GM21825 (cell line): Measurements from ENCODE around the gene KIF20B.

Source experiments
- ATAC-seq: cut with Tn5 transposase; IDR thresholded peaks from one replicate; pipeline ENCODE4 v1.9.1; 2021; ENCODE audit warnings: mild to moderate bottlenecking, moderate library complexity; ENCODE audit not compliant: unreplicated experiment

KIF20B gene

GRCh38 chr10:89701242-89702120 is at the start of gene KIF20B:
Gene KIF20B (plus strand): TSS chr10:89701590. CDS start chr10:89705295, 3,705 bp downstream.
- peak; percentile 98 for ATAC-seq

GRCh38 chr10:89651916-89652573 is 49.3 kb upstream of the KIF20B start:
- no peak for ATAC-seq

- ATAC-seq = no peak
Measured at GRCh38 chr10:89652806-89653370, 48.5 kb upstream of the KIF20B start.

- peak; percentile 62 for ATAC-seq
Measured at GRCh38 chr10:89653410-89653869, 48.0 kb upstream of the KIF20B start.

- ATAC-seq = no peak
Measured at GRCh38 chr10:89655722-89656121, 45.7 kb upstream of the KIF20B start.

GRCh38 chr10:89657302-89657701 is 44.1 kb upstream of the KIF20B start:
- ATAC-seq = no peak

- ATAC-seq = no peak
Measured at GRCh38 chr10:89659143-89660131, 42.0 kb upstream of the KIF20B start.

- no peak for ATAC-seq
Measured at GRCh38 chr10:89662596-89662995, 38.8 kb upstream of the KIF20B start.

GRCh38 chr10:89663144-89663543 is 38.2 kb upstream of the KIF20B start:
- ATAC-seq = no peak

- no peak for ATAC-seq
Measured at GRCh38 chr10:89664203-89664602, 37.2 kb upstream of the KIF20B start.

- no peak for ATAC-seq
Measured at GRCh38 chr10:89665302-89665701, 36.1 kb upstream of the KIF20B start.

GRCh38 chr10:89666138-89666537 is 35.3 kb upstream of the KIF20B start:
- ATAC-seq = no peak

GRCh38 chr10:89668386-89669071 is 32.9 kb upstream of the KIF20B start:
- ATAC-seq = no peak

- ATAC-seq = no peak
Measured at GRCh38 chr10:89669985-89670384, 31.4 kb upstream of the KIF20B start.

GRCh38 chr10:89670926-89671325 is 30.5 kb upstream of the KIF20B start:
- ATAC-seq = no peak

- no peak for ATAC-seq
Measured at GRCh38 chr10:89677341-89677740, 24.0 kb upstream of the KIF20B start.

GRCh38 chr10:89679986-89680385 is 21.4 kb upstream of the KIF20B start:
- no peak for ATAC-seq

- ATAC-seq = no peak
Measured at GRCh38 chr10:89683883-89684282, 17.5 kb upstream of the KIF20B start.

GRCh38 chr10:89684604-89685003 is 16.8 kb upstream of the KIF20B start:
- no peak for ATAC-seq

GRCh38 chr10:89685936-89686335 is 15.5 kb upstream of the KIF20B start:
- no peak for ATAC-seq
